Iris pigment epithelial cell (primary cell): Measurements from ENCODE around the gene C11orf86.
"Not testable (repeated sequence)": the region's sequence is repeated elsewhere in the genome, so short reads cannot be mapped to it uniquely, and the experiment has no call there.

Experiments used
- DNase-seq: peaks from one replicate; pipeline ENCODE4 v3.0.0-alpha.2; 2011; ENCODE audit warnings: low read depth

The C11orf86 gene, protein sequence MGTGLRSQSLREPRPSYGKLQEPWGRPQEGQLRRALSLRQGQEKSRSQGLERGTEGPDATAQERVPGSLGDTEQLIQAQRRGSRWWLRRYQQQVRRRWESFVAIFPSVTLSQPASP

DNA sequence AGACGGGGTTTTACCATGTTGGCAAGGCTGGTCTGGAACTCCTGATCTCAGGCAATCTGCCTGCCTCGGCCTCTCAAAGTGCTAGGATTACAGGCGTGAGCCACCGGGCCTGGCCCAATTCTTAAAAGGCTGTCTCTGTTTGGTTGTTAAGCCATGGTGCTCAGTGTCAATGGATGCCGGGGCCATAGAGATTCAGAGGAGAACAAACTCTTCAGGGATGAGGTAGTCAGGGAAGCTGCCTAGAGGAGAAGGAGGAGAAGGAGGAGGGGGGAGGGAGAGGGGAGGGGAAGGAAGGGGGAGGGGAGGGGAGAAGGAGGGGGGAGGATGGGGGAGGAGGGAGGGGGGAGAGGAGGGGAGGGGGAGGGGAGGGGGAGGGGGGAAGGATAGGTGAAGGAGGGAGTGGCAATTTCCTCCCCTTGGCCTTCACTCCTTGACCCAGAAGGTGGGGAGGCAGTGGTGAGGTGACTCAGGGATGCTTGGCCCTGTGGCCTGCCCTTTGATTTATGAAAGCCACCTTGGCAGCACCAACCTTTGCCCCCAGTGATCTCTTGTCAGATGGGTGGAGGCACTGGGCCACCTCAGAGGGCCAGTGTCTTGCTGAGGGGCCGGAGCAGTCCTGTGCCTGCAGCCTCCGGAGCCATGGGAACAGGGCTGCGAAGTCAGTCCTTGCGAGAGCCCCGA, at the start of gene C11orf86:
TSS of gene C11orf86 (plus strand) at position 581 of the 681 bp plus-strand sequence. CDS start at position 640, 59 bp downstream.
- DNase-seq, result no peak

DNA sequence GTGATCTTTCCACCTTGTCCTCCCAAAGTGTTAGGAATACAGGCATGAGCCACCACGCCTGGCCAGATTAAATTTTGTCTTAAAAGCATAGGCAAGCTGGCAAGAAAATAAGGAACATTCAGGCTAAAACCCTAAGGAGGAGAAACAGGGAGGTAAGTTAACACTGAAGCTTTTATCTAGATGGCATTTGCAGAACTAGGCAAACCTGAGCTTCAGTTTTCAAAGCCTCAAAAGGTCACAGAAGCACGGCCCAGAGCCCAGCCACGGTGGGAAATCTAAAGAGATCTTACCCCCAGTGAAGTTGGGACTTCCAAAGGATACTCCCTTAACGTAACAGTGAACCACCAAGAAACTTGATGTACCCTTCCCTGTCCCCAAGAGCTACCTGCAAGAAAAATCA, 45.4 kb upstream of the C11orf86 start:
- DNase-seq, result no peak

DNA sequence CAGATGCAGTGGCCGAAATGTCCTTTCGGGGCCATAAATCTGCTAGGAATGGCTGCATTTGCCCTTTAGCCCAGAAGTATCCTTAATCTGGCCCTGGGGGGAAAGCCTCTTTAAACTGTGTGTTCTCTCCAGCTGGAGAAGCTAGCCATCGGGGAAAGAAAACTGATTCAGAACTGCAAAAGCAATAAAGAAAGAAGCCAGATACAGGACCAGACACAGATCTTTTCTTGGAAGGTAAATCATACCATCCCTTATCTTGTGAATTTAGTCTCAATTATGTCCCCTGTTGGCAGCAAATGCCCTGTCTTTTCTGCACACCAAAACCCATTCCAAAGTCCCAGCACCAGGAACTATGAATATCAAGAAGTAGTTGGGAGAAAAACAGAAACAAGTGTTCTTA, 42.6 kb upstream of the C11orf86 start:
- DNase-seq, result no peak

DNA sequence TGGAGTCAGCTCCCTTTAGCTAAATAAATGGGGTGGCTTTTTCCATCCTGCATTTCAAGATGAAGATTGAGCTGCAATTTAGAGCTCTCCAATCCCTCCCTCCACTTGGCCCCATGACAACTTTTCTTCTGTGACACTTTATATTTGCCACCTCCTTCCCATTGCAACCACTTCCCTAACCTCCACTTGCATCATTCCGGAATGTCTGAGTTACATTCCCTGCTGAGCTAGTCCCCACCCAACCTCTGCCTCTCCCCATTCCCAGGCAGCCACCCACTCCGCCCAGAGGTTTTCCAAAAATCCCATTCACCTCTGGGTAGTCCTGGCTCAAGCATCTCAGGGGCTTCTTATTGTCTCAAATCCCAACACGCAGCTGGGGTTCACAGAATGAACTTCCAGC, 41.6 kb upstream of the C11orf86 start:
- no peak for DNase-seq

DNA sequence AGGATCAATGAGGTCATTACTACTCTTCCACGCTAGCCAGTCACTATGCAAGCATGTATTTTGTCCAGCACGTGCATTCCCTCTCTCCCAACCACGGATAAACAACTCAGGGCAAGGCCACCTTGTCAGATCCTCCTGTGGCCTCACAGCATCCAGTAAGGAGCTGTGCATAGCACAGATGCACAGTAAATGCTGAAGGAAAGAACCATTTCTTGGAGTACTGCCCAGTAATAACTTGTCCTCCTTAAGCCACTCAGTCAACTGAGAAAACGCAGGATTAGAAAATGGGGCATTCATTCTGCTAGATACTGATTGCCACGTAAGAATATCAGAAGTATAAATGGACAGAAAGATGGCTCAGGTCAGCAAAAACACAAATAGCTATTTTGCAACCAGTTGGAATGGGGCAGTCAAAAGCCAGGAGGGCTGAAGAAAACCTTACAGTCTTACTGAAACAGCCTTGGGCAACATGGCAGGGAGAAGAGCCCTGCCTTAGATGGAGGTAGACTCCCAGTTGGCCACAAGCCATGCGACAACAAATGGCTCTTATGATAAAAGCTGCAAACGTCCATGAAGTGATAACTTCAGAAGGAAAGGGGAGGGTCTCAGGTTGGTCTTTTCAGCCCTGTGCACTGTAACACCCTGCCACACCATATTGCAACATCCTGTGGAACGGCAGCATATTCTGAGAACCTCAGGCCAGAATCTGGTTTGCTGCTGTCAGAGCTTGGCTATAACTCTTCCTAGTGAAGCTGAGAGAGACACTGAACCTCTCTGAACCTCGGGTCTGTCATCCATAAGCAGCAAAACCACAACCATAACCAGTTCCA, 39.9 kb upstream of the C11orf86 start:
- peak; percentile 85 for DNase-seq

DNA sequence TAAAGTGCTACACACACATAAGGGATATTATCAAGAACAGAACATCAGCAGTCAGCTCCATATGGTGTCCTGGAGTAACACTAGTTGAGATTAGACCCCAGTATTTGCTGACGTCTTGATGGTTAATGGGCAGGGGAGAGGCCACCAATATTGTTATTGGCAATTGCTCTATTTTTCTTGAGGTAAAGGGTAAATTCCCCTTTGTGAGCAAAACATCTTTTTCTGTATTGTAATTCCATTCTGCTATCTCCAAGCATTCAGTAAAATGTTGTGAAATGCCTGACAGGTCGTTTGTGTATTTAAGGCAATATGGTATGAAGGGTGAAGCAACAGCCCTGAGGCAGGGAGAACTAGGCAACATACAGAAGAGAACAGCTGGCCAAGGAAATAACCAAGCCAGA, 38.8 kb upstream of the C11orf86 start:
- peak; percentile 98 for DNase-seq

DNA sequence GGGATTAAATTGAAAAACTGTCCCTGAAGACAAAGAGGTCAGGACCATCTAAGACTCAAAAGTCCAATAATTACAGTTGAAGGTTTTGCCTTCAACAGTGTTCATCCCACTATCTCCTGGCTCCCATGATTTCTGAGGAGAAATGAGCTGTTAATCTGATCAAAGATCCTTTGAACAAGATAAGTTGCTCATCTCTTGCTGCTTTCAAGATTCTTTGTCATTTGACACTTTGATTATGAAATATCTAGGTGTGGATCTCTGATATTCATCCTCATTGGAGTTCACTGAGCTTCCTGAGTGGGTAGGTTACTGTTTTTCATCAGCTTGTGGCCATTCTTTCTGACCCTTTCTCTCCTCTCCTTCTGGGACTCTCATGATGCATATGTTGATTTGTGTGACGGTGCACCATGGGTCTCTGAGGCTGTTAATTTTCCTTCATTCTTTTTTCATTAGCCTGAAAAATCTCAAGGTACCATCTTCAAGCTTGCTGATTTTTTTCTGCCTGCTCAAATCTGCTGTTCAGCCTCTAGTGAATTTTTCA, 37.8 kb upstream of the C11orf86 start:
- peak; percentile 40 for DNase-seq

DNA sequence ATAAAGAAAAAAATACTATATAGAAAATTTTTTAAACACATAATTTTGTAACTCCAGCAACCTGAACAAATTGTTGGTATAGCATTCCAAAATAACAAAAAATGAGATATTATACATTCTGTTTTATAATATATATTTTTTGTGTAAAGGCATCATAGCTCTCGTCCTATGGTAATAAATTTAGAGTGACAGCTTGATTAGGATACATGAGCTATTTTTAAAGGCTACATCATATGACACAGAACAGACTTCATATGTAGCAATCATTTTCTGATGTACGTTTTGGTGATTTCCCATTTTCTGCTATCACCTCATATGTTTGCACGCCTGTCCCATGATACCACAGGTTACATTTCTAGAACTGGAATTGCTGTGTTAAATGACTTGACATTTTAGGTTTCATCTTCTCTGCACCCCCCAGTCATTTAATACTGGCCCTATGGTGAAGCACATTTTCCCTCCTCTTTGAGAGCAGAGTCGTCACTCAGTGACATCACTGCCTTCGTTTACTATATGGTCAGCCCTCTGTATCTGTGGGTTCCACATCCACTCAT, 36.4 kb upstream of the C11orf86 start:
- DNase-seq, result no peak

DNA sequence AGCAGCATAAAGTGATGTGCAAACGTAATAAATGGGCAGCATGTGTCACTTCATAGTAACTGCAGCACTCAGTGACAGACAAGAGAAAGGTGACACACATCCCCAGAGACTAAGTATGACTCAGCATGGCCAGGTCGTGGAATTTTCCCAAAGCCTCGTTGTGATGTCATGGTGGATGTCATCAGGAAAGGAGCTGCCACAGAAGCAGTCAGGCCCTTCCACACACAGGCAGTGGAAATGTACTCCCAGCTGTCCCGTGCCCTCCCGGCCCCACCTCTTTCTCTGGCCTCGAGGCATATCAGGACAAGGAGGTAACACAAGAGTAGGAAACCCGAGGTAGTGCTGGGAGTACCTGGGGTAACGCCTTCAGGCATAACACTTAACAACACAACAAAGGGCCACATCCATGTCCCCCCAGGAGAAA, 25.0 kb upstream of the C11orf86 start:
- DNase-seq, result peak; percentile 84

DNA sequence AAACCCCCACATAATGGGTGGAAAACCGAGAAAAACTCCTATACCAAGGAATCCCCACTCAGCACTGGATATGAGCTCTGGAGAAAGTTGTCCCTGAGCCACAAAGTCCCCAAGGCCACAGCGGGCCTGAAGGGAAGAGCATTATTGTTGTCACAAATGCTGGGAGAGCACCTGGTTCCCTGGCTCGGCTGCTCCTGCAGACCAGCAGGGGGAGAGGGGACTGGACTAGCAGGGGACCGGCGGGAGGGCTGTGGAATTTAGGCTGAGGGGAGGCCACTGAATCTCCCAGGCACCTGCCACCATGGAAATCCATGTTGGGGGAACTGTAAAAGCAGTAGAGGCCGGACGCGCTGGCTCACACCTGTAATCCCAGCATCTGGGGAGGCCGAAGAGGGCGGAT, 24.0 kb upstream of the C11orf86 start:
- no peak for DNase-seq

DNA sequence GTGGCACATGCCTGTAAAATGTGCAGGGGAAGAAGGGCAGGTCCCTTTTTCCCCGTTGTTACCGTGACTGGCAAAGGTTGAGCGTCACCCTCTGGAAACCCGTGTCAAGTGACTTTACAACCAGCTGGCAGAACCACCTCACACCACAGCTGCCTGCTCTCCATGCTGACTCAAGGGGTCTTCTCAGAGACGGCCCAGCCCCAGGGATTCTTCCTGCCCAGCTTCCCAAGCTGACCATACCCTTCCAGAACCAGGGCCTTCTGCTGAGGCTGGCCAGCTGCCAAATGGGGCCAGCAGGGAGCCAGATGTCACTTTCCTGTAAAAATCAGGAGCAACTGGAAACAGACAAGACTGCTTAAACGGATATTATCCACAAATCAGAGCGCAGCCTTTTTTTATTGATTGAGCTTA, 23.2 kb upstream of the C11orf86 start:
- no peak for DNase-seq

DNA sequence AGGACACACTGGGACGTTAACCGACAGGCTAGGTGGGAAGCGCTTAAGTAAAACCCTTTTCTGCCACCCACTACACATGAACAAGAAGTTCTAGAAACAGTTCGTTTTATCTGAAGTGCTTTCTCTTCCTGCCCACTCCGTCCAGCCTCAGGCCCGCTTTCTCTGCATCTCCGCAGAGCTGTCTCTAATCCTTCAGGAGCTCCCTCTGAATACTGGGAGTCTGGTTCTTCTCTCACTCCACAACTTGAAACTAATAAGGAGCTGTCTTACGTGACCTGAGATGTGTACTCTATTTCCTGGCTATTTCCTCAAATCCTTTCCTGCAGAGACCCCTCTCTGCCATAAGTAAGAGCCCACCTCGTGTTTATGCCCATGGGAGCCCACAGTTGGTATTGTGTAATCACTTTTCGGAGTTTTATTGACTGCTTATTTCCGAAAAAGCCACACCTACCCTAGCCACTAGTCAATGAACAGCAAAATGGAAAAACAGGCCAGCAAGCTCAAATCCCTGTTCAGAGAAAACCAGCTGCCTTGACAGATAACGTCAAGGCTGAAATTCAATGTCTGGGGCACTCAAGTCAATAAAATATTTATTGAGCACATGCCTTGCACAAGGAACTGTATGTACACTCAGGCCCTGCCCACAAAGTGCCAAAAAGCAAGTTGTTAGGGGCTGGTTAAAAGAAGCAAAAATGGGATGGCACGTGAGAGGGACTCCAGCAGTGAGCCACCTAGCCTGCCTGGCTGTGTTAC, 21.8 kb upstream of the C11orf86 start:
- no peak for DNase-seq

DNA sequence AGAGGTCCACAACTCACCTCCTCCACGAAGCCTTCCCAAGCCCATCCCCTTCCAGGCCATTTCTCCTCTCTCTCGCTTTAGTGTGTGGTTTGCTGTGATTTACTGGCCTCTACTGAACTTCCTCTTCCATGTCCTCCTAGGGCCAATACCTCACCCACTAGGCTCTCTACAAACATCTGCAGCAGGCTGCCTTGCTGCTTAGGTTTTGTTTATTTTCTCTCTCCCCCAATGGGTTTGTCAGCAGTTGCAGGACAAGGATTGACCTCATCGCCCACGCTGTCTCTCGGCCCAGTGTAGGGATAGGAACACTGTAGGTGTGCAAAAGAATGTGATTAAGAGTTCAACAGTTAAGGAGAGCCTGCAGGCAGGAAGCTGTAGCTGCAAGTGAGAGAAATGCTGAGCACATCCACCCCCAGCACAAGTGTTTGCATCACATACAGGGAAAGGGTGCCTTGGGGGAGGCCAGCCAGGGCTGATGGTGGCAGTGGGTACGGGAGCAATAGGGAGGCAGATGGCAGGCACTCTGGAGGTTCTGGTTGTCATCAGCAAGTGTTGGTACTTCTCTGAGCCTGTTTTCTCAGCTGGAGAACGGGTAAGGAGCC, 18.3 kb upstream of the C11orf86 start:
- DNase-seq, result peak; percentile 95

DNA sequence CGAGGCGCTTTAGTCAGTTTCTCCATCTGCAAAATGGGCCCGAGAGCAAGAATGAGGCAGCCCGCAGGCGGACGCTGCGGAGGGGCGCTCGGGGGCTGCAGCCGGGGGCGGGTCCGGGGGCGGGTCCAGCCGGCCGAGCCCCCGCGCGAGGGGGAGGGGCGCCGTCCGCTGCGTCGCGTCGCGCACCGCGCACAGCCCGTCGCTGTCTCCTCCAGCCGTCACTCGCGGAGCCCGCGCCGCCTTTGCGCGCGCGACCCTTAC, 17.2 kb upstream of the C11orf86 start:
- no peak for DNase-seq

DNA sequence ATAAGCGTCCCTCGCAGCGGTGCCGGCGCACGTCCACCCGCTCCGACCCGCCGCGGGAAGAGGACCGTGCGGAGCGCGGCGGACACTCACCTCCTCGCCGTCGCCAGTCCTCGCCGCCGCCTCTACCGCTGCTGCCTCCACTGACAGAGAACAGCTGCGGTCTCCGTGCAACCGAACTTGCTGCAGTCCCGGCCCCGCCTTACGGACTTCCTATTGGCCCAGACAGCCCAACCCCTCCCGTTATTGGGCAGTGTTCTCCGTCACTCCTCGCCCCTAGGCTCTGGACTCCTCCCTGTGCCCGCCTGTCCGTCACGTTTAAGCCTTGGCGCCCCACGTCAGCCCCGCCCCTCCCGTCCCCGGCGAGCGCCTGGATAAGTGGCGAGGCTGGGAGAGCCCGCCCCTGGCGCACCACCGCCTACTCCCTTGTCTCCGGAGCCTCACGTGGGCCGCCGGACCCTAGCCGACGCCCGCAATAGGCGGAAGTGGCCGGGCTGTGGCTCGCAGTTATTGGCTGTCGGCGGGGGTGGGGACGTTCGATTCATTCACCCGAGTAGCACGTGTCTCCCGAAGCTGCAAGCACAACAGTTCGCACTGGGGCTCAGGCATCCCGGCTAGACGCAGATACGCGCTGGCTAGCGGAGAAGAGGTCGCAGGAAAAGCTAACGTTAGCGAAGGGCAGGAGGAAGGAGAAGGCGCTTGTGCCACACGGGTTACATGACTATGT, 16.7 kb upstream of the C11orf86 start, which contains the start of gene PC:
TSS of gene PC (minus strand) at position 152 of the 724 bp plus-strand sequence. CDS start 86,224 bp downstream, outside the sequence.
- DNase-seq, result peak; percentile 100

DNA sequence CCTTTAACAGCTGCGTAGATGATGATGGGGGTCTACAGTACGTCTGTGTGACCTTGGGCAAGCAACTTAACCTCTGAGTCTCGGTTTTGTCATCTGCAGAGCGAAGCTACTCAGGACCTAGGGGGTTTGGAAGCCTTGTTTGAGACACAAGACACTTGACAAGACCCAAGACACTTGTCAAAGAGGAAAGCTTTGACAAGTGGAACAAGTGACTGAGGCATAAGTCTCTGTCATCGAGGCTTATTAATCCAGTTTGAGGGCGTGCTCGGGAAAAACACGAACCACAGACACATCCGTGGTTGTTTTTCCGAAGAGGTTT, 16.2 kb upstream of the C11orf86 start:
- DNase-seq, result no peak

DNA sequence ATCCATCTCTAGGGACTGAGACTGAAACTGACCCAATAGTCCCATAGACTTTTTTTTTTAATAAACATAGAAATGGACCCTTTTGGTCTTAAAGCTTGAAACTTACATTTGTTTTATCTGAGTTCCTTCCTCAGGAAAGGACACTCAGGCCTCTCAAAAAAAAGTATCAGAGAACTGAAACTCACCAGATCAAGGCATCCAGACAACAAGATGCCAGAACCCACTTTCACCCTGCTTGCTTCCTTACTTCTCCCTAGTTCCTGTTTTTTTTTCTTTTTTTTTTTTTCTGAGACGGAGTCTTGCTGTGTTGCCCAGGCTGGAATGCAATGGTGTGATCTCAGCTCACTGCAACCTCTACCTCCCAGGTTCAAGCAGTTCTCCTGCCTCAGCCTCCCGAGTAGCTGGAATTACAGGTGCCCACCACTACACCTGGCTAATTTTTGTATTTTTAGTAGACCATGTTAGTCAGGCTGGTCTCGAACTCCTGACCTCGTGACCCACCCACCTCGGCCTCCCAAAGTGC, 13.4 kb upstream of the C11orf86 start:
- DNase-seq, result not testable (repeated sequence)

DNA sequence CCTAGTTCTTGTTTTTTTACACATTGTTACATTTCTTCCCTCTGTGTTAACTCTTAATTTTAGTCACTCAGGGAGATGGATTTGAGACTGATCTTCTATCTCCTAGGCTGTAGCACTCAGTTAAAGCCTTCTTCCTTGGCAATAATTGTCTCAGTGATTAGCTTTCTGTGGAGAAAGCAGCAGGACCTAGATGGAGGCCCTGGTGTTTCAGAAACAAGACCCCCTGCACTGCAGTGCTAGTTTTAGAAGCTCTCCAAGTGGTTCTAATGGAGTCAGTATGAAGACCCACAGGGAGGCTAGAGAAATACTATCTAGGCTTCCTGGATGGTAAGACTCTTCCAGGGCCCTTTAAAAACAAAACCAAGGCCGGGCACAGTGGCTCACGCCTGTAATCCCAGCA, 12.9 kb upstream of the C11orf86 start:
- DNase-seq, result no peak

DNA sequence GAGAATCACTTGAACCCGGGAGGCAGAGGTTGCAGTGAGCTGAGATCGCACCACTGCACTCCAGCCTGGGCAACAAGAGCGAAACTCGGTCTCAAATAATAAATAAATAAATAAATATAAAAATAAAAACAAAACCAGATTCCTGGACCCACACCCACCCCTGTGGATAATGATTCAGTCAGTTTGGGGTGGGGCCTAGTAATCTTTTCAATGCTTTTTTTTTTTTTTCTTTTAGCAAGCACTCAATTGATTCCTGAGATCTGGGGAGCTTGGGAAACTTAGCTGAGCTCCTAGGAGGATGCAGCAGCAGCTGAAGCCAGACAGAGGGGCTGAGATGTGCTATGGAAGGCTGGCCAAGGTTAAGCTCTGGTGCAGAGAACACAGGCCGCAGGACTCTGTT, 12.3 kb upstream of the C11orf86 start:
- no peak for DNase-seq

DNA sequence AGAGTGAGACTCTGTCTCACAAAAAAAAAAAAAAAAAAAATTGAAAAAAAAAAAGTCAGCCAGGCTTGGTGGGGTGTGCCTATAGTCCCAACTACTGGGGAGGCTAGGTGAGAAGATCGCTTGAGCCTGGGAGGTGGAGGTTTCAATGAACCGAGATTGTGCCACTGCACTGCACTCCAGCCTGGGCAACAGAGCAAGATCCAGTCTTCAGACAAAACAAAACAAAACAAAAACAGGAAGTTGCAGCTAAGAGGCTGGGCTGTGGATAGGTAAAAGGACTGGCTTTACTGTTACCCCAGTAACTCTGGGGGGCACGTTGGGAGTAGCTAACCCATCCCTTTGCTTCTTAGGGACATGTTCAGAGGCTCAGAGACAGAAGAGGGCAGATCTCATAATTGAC, 10.6 kb upstream of the C11orf86 start:
- no peak for DNase-seq

DNA sequence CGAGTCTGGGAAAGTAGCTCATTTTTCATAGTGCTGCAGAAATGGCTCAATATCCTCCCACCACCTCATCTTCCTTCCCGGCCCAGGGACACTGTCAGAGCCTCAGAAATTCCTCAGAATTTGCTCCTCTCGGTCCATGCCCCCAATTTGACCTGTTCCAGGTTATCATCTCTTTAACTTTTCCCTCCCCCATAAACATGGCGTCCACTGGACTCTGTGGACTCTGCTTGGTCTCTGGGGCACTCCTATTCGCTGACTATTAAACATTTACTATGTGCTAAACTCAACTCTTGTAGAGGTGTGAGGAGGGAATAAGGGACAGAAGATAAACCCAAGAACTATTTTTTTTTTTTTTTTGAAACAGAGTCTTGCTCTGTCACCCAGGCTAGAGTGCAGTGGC, 8.8 kb upstream of the C11orf86 start:
- no peak for DNase-seq
